Cerebellar nuclear complex (tissue), 1 donor: ENCODE measurements around the gene TMEM91.

Source experiments
- DNase-seq, 2 experiments: peaks; one replicate each; lab custom pipeline; 2025; lab: John Stamatoyannopoulos, UW

The TMEM91 gene

GRCh38 chr19:41411100-41411967, 35.0 kb downstream of the TMEM91 start:
- DNase-seq = no peak

GRCh38 chr19:41411968-41412265, 35.6 kb downstream of the TMEM91 start:
- no peak for DNase-seq

GRCh38 chr19:41412953-41413352, 36.6 kb downstream of the TMEM91 start:
- no peak for DNase-seq

GRCh38 chr19:41413947-41414346, 37.6 kb downstream of the TMEM91 start:
- DNase-seq = no peak

GRCh38 chr19:41414461-41414860, 38.1 kb downstream of the TMEM91 start:
- no peak for DNase-seq

- DNase-seq = no peak
These were observed 38.8 kb downstream of the TMEM91 start for GRCh38 chr19:41415154-41415571.

- no peak for DNase-seq
These were observed 39.9 kb downstream of the TMEM91 start for GRCh38 chr19:41416194-41416674.

- DNase-seq = no peak
These were observed 44.0 kb downstream of the TMEM91 start for GRCh38 chr19:41420101-41420880.

- no peak for DNase-seq
These were observed 45.0 kb downstream of the TMEM91 start for GRCh38 chr19:41421314-41421713.

- no peak for DNase-seq
These were observed 45.6 kb downstream of the TMEM91 start for GRCh38 chr19:41421973-41422372.

GRCh38 chr19:41422456-41422855, 46.1 kb downstream of the TMEM91 start:
- DNase-seq = no peak

GRCh38 chr19:41422955-41423354, 46.6 kb downstream of the TMEM91 start:
- DNase-seq = no peak

GRCh38 chr19:41424335-41425173, 48.2 kb downstream of the TMEM91 start:
- DNase-seq = no peak

GRCh38 chr19:41425174-41426115, 49.1 kb downstream of the TMEM91 start:
- DNase-seq = no peak

- no peak for DNase-seq
These were observed 49.9 kb downstream of the TMEM91 start for GRCh38 chr19:41426116-41426841.

- DNase-seq = peak in 1 of 2 experiments; percentile 7
These were observed 50.8 kb downstream of the TMEM91 start, which contains the start of gene B3GNT8 for GRCh38 chr19:41426952-41427646. Gene B3GNT8, minus strand, starts transcription at chr19:41427374. Its CDS starts 596 bp downstream, at chr19:41426778.

GRCh38 chr19:41427647-41428480, 51.5 kb downstream of the TMEM91 start:
- DNase-seq = no peak

GRCh38 chr19:41428481-41428859, 52.1 kb downstream of the TMEM91 start:
- no peak for DNase-seq

GRCh38 chr19:41430922-41431321, 54.6 kb downstream of the TMEM91 start:
- DNase-seq = no peak
